B cell (primary cell): ENCODE data around the gene CHD2. TPM values are rescaled to one million over a fixed set of nuclear protein-coding genes. Genes with fewer than 3 reads are reported as not detected.

ENCODE experiments used
- ATAC-seq: fragments of 200-7000 bp; cut with Tn5 transposase; one replicate; pipeline ENCODE4 v1.10.0; 2021; ENCODE audit warnings: low read depth, mild to moderate bottlenecking, moderate number of reproducible peaks, moderate library complexity
- CTCF ChIA-PET: fragments of 350-600 bp; sonication (Branson Sonifier 250); formaldehyde crosslinking; loops from one replicate; lab custom pipeline; 2021; ENCODE audit warnings: antibody characterized with exemption, inconsistent platforms; lab: Charles Lee
- POLR2A ChIA-PET: fragments of 350-600 bp; sonication (Branson Sonifier 250); formaldehyde crosslinking; loops from one replicate; lab custom pipeline; 2021; ENCODE audit warnings: antibody characterized with exemption; lab: Charles Lee
- DNase-seq: peaks from one replicate; pipeline ENCODE4 v3.0.0; 2013
- H2AFZ ChIP-seq: 2 replicates; pipeline ENCODE4 v1.6.1; 2012; ENCODE audit warnings: mild to moderate bottlenecking, low read depth, low read length; ENCODE audit not compliant: insufficient read depth, poor library complexity, severe bottlenecking
- H3K27ac ChIP-seq, 2 donors: 1 replicate in 1 of 2; 2 replicates in 1 of 2; pipeline ENCODE4 v1.5.1; 2012 to 2013; ENCODE audit warnings: low read length in 2 of 2, mild to moderate bottlenecking in 2 of 2, moderate library complexity in 1 of 2
- H3K27me3 ChIP-seq, 4 experiments: fragments of 200-600 bp in 1 of 4; sonication (generic) in 1 of 4; replicated peaks in 1 of 4; 1 replicate in 2 of 4; 2 replicates in 2 of 4; pipeline versions ENCODE4 v1.6.1 to v1.7.0; 2013 to 2016; ENCODE audit warnings: low read length in 3 of 4, mild to moderate bottlenecking in 2 of 4, mixed read lengths in 1 of 4, moderate library complexity in 1 of 4; ENCODE audit not compliant: insufficient read depth in 4 of 4, control insufficient read depth in 3 of 4; ENCODE audit errors: control extremely low read depth in 1 of 4
- H3K36me3 ChIP-seq, 2 experiments: replicated peaks in 1 of 2; 1 replicate in 1 of 2; 2 replicates in 1 of 2; pipeline versions ENCODE4 v1.6.1 to v1.7.1; 2013; ENCODE audit warnings: low read length in 1 of 2; ENCODE audit not compliant: insufficient read depth in 2 of 2, control insufficient read depth in 1 of 2; ENCODE audit errors: control extremely low read depth in 1 of 2, extremely low read depth in 1 of 2
- H3K4me1 ChIP-seq, 2 donors: fragments of 200-600 bp in 1 of 2; sonication (generic) in 1 of 2; 1 replicate in 1 of 2; 2 replicates in 1 of 2; pipeline versions ENCODE4 v1.5.1 to v1.6.1; 2013 to 2017; ENCODE audit warnings: low read length in 2 of 2; ENCODE audit not compliant: control insufficient read depth in 2 of 2, insufficient read depth in 2 of 2
- H3K4me2 ChIP-seq: replicated peaks from 2 replicates; pipeline ENCODE3; 2012; ENCODE audit warnings: mild to moderate bottlenecking, low read depth, low read length; ENCODE audit not compliant: poor library complexity, severe bottlenecking
- H3K4me3 ChIP-seq, 5 experiments: fragments of 200-600 bp in 1 of 5; sonication (generic) in 1 of 5; 1 replicate in 3 of 5; 2 replicates in 2 of 5; pipeline versions ENCODE4 v1.5.1 to v1.7.0; 2011 to 2016; ENCODE audit warnings: low read length in 4 of 5, mild to moderate bottlenecking in 4 of 5, low read depth in 2 of 5, control low read depth in 1 of 5, moderate library complexity in 1 of 5; ENCODE audit not compliant: insufficient read depth in 1 of 5; ENCODE audit errors: control extremely low read depth in 1 of 5, extremely low read depth in 1 of 5
- H3K79me2 ChIP-seq: fragments of 200-600 bp; sonication (generic); one replicate; pipeline ENCODE4 v1.6.0; 2016; ENCODE audit warnings: low read length; ENCODE audit not compliant: control insufficient read depth, insufficient read depth
- H3K9ac ChIP-seq: fragments of 200-600 bp; sonication (generic); 2 replicates; pipeline ENCODE4 v1.6.1; 2017; ENCODE audit warnings: mild to moderate bottlenecking, low read length, moderate library complexity
- H3K9me3 ChIP-seq, 3 donors: one replicate each; pipeline versions ENCODE4 v1.6.1 to v1.7.1; 2013; ENCODE audit warnings: low read length in 2 of 3; ENCODE audit not compliant: control insufficient read depth in 2 of 3, insufficient read depth in 1 of 3; ENCODE audit errors: control extremely low read depth in 1 of 3
- H4K20me1 ChIP-seq: 2 replicates; pipeline ENCODE4 v1.6.0; 2012; ENCODE audit warnings: mild to moderate bottlenecking, low read length; ENCODE audit not compliant: insufficient read depth, control insufficient read depth, poor library complexity, severe bottlenecking
- H3K27ac Mint-ChIP-seq: one replicate; pipeline ENCODE4 v1.8.0; 2021; ENCODE audit warnings: mixed read lengths
- H3K27me3 Mint-ChIP-seq: one replicate; pipeline ENCODE4 v1.8.0; 2021; ENCODE audit warnings: mixed read lengths
- H3K4me1 Mint-ChIP-seq: one replicate; pipeline ENCODE4 v1.8.0; 2021; ENCODE audit warnings: mixed read lengths
- H3K4me3 Mint-ChIP-seq: one replicate; pipeline ENCODE4 v1.8.0; 2021; ENCODE audit warnings: mixed read lengths
- H3K9me3 Mint-ChIP-seq: one replicate; pipeline ENCODE4 v1.8.0; 2022; ENCODE audit warnings: mixed read lengths; ENCODE audit not compliant: insufficient read depth
- EZH2 ChIP-seq: IDR thresholded peaks from 2 replicates; pipeline ENCODE4 v1.6.1; 2012; ENCODE audit warnings: borderline replicate concordance, low read depth, mild to moderate bottlenecking, moderate library complexity, low read length; ENCODE audit not compliant: insufficient read depth, poor library complexity, severe bottlenecking
- WGBS: methylation state at CpG from one replicate; pipeline ENCODE4 v1.1.5; 2013; ENCODE audit warnings: missing lambda C conversion rate; ENCODE audit not compliant: insufficient coverage; 5-methylcytosine and 5-hydroxymethylcytosine counted together
- intact Hi-C: fragments of 100-400 bp; cut with micrococcal nuclease; formaldehyde crosslinking; loops from one replicate; pipeline ENCODE4 v1.10.0; 2022
- polyA plus RNA-seq: library from polyadenylated mRNA; depleted of rRNA; stranded (reverse); fragments of >200 nt; gene quantifications from 2 replicates; pipeline ENCODE4 v1.2.3, GENCODE V29; 2012
- total RNA-seq, 2 donors: library from RNA; stranded (reverse); fragments of 120-200 nt in 1 of 2; gene quantifications; 1 replicate in 1 of 2; 2 replicates in 1 of 2; pipeline versions ENCODE4 v1.2.3 to v1.2.4, GENCODE V29; 2013 to 2022
- TF ChIP-seq, protein P1 (sequence below): fragments of 200-600 bp; IDR thresholded peaks from one replicate; pipeline ENCODE4 v1.8.0; 2022; ENCODE audit warnings: antibody characterized with exemption, mild to moderate bottlenecking

The CHD2 gene
- total and polyA plus RNA-seq, 2 donors (not counting 1 experiment from before 2014, with no cell fraction given), result 86.9 to 353 TPM

GRCh38 chr15:93028111-93028631, 128.0 kb downstream of the CHD2 start:
- Histone ChIP-seq H3K4me2 (no peak overlapping the region), H3K27me3 (no peaks in the 10 kb centered on the region), H3K27ac (no peak overlapping the region), H3K4me3 (no peak overlapping the region), H4K20me1 (peaks cover 35% of the 10 kb centered on the region), H3K79me2 (no peaks in the 10 kb centered on the region), H2AFZ (no peak overlapping the region), H3K36me3 (peaks cover 7 to 44% of the 10 kb centered on the region in 2 experiments), H3K4me1 (peaks cover 5 to 14% of the 10 kb centered on the region in 2 donors), H3K9ac (no peak overlapping the region), H3K9me3 (no peaks in the 10 kb centered on the region)
- ChIA-PET CTCF (interaction anchor here (0.6 to 9.3 kb wide), 4 partner anchors 10 to 231 kb away, joined by 3 to 64 read pairs (median 10); no protein-coding TSS in a partner anchor), POLR2A (no interaction called here)
- Mint-ChIP-seq H3K9me3 (no peaks in the 10 kb centered on the region), H3K27me3 (no peaks in the 10 kb centered on the region), H3K4me1 (peaks cover 30% of the 10 kb centered on the region), H3K4me3 (no peak overlapping the region), H3K27ac (peak overlapping the region; percentile 26)
- ATAC-seq (no peak), DNase-seq (no peak)
- WGBS, result 89% methylated on average over 10 of the region's 13 CpGs
- intact Hi-C loops, result no loop called here
- TF ChIP-seq, protein P1, sequence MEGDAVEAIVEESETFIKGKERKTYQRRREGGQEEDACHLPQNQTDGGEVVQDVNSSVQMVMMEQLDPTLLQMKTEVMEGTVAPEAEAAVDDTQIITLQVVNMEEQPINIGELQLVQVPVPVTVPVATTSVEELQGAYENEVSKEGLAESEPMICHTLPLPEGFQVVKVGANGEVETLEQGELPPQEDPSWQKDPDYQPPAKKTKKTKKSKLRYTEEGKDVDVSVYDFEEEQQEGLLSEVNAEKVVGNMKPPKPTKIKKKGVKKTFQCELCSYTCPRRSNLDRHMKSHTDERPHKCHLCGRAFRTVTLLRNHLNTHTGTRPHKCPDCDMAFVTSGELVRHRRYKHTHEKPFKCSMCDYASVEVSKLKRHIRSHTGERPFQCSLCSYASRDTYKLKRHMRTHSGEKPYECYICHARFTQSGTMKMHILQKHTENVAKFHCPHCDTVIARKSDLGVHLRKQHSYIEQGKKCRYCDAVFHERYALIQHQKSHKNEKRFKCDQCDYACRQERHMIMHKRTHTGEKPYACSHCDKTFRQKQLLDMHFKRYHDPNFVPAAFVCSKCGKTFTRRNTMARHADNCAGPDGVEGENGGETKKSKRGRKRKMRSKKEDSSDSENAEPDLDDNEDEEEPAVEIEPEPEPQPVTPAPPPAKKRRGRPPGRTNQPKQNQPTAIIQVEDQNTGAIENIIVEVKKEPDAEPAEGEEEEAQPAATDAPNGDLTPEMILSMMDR, result no peak
- no peak for TF ChIP-seq EZH2

DNA sequence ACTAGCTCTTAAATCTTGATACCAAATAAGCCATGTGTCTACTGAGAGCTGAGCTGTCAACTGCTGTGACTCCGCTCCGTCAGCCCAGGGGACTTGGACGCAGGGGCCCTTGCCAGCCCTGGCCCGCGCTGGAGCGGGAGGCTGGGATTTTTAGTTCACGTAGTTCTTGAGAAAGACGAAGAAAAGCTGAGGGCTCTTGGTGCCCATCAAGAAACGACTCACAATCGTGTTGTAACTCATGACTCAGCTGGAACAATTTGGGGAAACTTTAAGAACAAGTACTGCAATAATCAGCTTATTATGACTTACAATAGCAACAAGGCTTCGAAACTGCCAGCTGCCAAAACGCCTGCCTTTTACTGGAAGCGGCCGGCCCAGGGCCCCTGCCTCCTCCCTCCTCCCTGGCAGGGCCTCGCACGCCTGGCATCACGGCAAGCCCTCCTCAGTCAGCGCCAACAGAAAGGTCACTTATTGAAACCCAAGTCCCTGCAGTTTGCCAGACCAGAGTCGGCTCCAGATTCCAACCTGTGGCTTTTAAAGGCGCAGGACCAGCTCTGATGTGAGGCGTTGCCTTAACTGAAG, 128.6 kb downstream of the CHD2 start:
- 88% methylated on average over 19 of the region's 21 CpGs for WGBS
- Mint-ChIP-seq H3K4me1 (peaks cover 28% of the 10 kb centered on the region), H3K27me3 (no peaks in the 10 kb centered on the region), H3K9me3 (no peaks in the 10 kb centered on the region), H3K4me3 (no peak overlapping the region), H3K27ac (peak overlapping the region; percentile 26)
- no peak for DNase-seq
- no peak for ATAC-seq
- H3K4me3 ChIP-seq, result no peak overlapping the region
- ChIA-PET CTCF (interaction anchor here (0.6 to 9.3 kb wide), 4 partner anchors 10 to 232 kb away, joined by 3 to 64 read pairs (median 10); no protein-coding TSS in a partner anchor), POLR2A (no interaction called here)
- H3K9ac ChIP-seq, result no peak overlapping the region
- no peak overlapping the region for H3K27ac ChIP-seq
- peaks cover 7 to 39% of the 10 kb centered on the region in 2 experiments for H3K36me3 ChIP-seq
- intact Hi-C loops, result no loop called here
- no peaks in the 10 kb centered on the region for H3K27me3 ChIP-seq
- H3K79me2 ChIP-seq, result no peaks in the 10 kb centered on the region
- no peak overlapping the region for H2AFZ ChIP-seq
- peaks cover 30% of the 10 kb centered on the region for H4K20me1 ChIP-seq
- H3K4me1 ChIP-seq, result peaks cover 5 to 14% of the 10 kb centered on the region in 2 donors
- H3K9me3 ChIP-seq, result no peaks in the 10 kb centered on the region
- TF ChIP-seq, protein P1, result no peak
- H3K4me2 ChIP-seq, result no peak overlapping the region
